H1 (cell line): ENCODE measurements around the gene CDCP1. TPM values are rescaled to one million over a fixed set of nuclear protein-coding genes. Genes with fewer than 3 reads are reported as not detected.

Experiments used
- polyA plus RNA-seq, 7 experiments: library from polyadenylated mRNA; depleted of rRNA in 3 of 7; stranded (reverse) in 5 of 7; unstranded in 2 of 7; fragments of >200 nt in 5 of 7; fragments of 200-250 nt in 2 of 7; gene quantifications; 1 replicate in 5 of 7; 2 replicates in 1 of 7; 4 replicates in 1 of 7; pipeline versions ENCODE4 v1.2.1 to v1.2.3, GENCODE V29; 2011 to 2013; ENCODE audit warnings: missing spikeins in 2 of 7, mixed read lengths in 2 of 7
- small RNA-seq: library from polyadenylated mRNA; stranded (forward); fragments of <200 nt; extraction: miRNeasy Mini kit (QIAGEN cat#:217004); gene quantifications from one replicate; pipeline ENCODE3, GENCODE V24; 2013; ENCODE audit not compliant: insufficient read depth
- total RNA-seq: library from RNA; stranded (reverse); fragmentation: NEBNext Ultra II Directional; extraction: Animal tissue kit (Norgen Biotek cat#: 25700); gene quantifications from 2 replicates; pipeline ENCODE4 v1.2.1, GENCODE V29; 2021

Gene CDCP1
- total and polyA plus RNA-seq, 2 of the 8 experiments (the other 6 are each of a cell fraction or from before 2014, with no cell fraction given), result 10.0 to 23.3 TPM

Small RNAs within 50 kb of the gene (small RNA-seq; reads per million reads assigned to genes)
- not detected for gene RNU5B-3P

Other genes starting within 250 kb of the CDCP1 start
- gene ZDHHC3, start 170.2 kb downstream of the CDCP1 start, total RNA-seq, result 67.4 and 77.4 TPM in 2 replicates
- 88.7 and 102 TPM in 2 replicates for gene ZDHHC3, start 170.2 kb downstream of the CDCP1 start, polyA plus RNA-seq (2011; rRNA removed)
- 86.3 and 94.5 TPM in 2 replicates for gene EXOSC7, start 170.1 kb downstream of the CDCP1 start, total RNA-seq
- gene EXOSC7, start 170.1 kb downstream of the CDCP1 start, polyA plus RNA-seq (2011; rRNA removed), result 75.1 and 92.7 TPM in 2 replicates
- gene CLEC3B, start 120.1 kb downstream of the CDCP1 start, total RNA-seq, result not detected in 2 replicates
- 0.20 and 0.32 TPM in 2 replicates for gene CLEC3B, start 120.1 kb downstream of the CDCP1 start, polyA plus RNA-seq (2011; rRNA removed)
- 30.3 and 35.5 TPM in 2 replicates for gene TMEM158, start 79.9 kb upstream of the CDCP1 start, total RNA-seq
- gene TMEM158, start 79.9 kb upstream of the CDCP1 start, polyA plus RNA-seq (2011; rRNA removed), result 6.8 and 17.5 TPM in 2 replicates
- 54.4 and 55.9 TPM in 2 replicates for gene LARS2, start 242.2 kb upstream of the CDCP1 start, total RNA-seq
- 25.0 and 25.6 TPM in 2 replicates for gene LARS2, start 242.2 kb upstream of the CDCP1 start, polyA plus RNA-seq (2011; rRNA removed)